D721Med (cell line): Measurements from ENCODE around the gene MRPS16.

Source experiments
- DNase-seq: peaks from one replicate; pipeline ENCODE4 v3.0.0; 2011; ENCODE audit warnings: low spot score; ENCODE audit not compliant: insufficient read length
- FAIRE-seq: peaks from 2 replicates; lab custom pipeline; 2011; peaks lifted over from hg19 to GRCh38; lab: Jason Lieb, UNC
- CTCF ChIP-seq: IDR thresholded peaks from 2 replicates; pipeline ENCODE4 v1.5.1; 2012; ENCODE audit warnings: mild to moderate bottlenecking, control low read depth; ENCODE audit not compliant: insufficient read depth; ENCODE audit errors: missing control alignments

Gene MRPS16

GRCh38 chr10:73252445-73253224 is at the start of gene MRPS16:
TSS of gene MRPS16 (minus strand) at chr10:73252644. CDS start at chr10:73252482, 162 bp downstream.
- DNase-seq (peak; percentile 83), FAIRE-seq (no peak)
- no peak for TF ChIP-seq CTCF

GRCh38 chr10:73296946-73297345 is 44.5 kb upstream of the MRPS16 start:
- FAIRE-seq, result no peak
- no peak for DNase-seq
- TF ChIP-seq CTCF, result no peak

DNA sequence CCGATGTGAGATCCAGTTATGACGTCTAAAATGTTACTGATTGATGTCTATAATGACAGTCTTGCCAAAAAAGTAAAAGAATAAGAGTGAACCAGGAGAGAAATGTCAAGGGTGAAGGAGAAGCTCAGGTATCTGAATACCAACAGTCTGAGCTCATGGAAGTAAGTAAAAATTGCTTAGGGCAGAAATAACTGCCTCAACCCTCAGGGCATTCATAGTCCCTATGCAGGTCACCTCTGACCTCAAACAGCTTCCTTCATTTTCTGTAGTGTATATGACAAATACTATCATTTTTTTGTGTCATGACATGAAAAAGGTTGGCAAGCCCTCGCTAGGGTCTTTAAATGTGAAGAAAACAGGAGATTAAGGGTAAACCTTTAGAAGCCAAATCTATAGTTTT is 41.0 kb upstream of the MRPS16 start:
- no peak for TF ChIP-seq CTCF
- DNase-seq, result no peak
- FAIRE-seq, result no peak

GRCh38 chr10:73289958-73290357 is 37.5 kb upstream of the MRPS16 start:
- no peak for DNase-seq
- FAIRE-seq, result no peak
- TF ChIP-seq CTCF, result no peak

- no peak for DNase-seq
- FAIRE-seq, result no peak
- TF ChIP-seq CTCF, result no peak
Observed at GRCh38 chr10:73287441-73287840, 35.0 kb upstream of the MRPS16 start.

- TF ChIP-seq CTCF, result no peak
- DNase-seq, result no peak
- FAIRE-seq, result no peak
Observed at GRCh38 chr10:73281097-73281496, 28.7 kb upstream of the MRPS16 start.

GRCh38 chr10:73264423-73264822 is 12.0 kb upstream of the MRPS16 start:
- FAIRE-seq, result no peak
- DNase-seq, result no peak

More at GRCh38 chr10:73264423-73264822, 12.0 kb upstream of the MRPS16 start:
- no peak for TF ChIP-seq CTCF
